SK-N-MC (cell line): ENCODE data around the gene MAP2K7.

Experiments used
- DNase-seq: peaks from one replicate; pipeline ENCODE4 v3.0.0-alpha.2; 2011; ENCODE audit warnings: low read depth, low spot score
- H3K27ac ChIP-seq: fragments of 200-600 bp; sonication (generic); 2 replicates; pipeline ENCODE4 v1.5.1; 2016; ENCODE audit warnings: mixed run types
- H3K36me3 ChIP-seq: fragments of 200-600 bp; sonication (generic); 2 replicates; pipeline ENCODE4 v1.6.1; 2017; ENCODE audit warnings: antibody characterized with exemption, low read length, mixed read lengths; ENCODE audit not compliant: insufficient read depth
- H3K4me3 ChIP-seq: fragments of 200-600 bp; sonication (generic); 2 replicates; pipeline ENCODE4 v1.5.1; 2016
- H3K9ac ChIP-seq: fragments of 200-600 bp; sonication (generic); 2 replicates; pipeline ENCODE4 v1.8.0; 2017; ENCODE audit warnings: mixed run types, mixed read lengths; ENCODE audit not compliant: insufficient read length
- H3K9me3 ChIP-seq: fragments of 200-600 bp; sonication (generic); 2 replicates; pipeline ENCODE4 v1.6.1; 2017; ENCODE audit warnings: low read depth, mild to moderate bottlenecking, antibody characterized with exemption, low read length, moderate library complexity, mixed read lengths
- EZH2 ChIP-seq: fragments of 200-600 bp; sonication (generic); IDR thresholded peaks from one replicate; pipeline ENCODE4 v1.6.1; 2017; ENCODE audit warnings: antibody characterized with exemption
- FOXP2 ChIP-seq: optimal IDR thresholded peaks from 2 replicates; pipeline ENCODE3; 2011; ENCODE audit warnings: mild to moderate bottlenecking, moderate library complexity; ENCODE audit not compliant: insufficient read depth; ENCODE audit errors: extremely low read length, control extremely low read depth
- POLR2AphosphoS5 ChIP-seq: IDR thresholded peaks from 2 replicates; pipeline ENCODE4 v1.6.1; 2012; ENCODE audit warnings: mild to moderate bottlenecking, low read depth, low read length, borderline replicate concordance

MAP2K7 gene

DNA sequence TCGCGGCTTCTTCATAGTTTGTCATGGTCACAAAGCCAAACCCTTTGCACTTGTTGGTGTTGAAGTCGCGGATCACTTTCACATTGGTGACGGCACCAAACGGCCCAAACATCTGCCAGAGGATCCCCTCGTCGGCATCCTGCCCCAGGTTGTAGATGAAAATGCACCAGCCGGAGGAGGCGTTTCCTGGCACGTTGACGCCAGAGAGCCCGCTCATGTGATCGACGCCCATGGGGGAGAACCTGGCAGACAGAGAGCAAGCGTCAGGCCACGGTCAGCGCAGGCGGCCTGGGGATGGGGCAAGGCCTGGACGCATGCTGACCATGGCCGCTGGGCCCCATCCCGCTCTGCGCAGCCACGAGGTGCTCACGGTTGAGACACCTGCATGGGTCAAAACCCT, 59.9 kb downstream of the MAP2K7 start:
- no peak for DNase-seq
- Histone ChIP-seq H3K27ac (no peak overlapping the region), H3K36me3 (peaks cover 55% of the 10 kb centered on the region), H3K4me3 (no peak overlapping the region), H3K9me3 (no peaks in the 10 kb centered on the region), H3K9ac (no peak overlapping the region)
- no peak for TF ChIP-seq POLR2AphosphoS5
- no peak for TF ChIP-seq FOXP2
- TF ChIP-seq EZH2, result no peak
